Mesendoderm (in vitro differentiated cells): ENCODE data around the gene GALNS.
"Not testable (repeated sequence)": the region's sequence is repeated elsewhere in the genome, so short reads cannot be mapped to it uniquely, and the experiment has no call there.

Experiments
- DNase-seq: peaks from one replicate; pipeline ENCODE4 v3.0.0; 2013
- H2AK5ac ChIP-seq: 2 replicates; pipeline ENCODE4 v1.6.1; 2013; ENCODE audit warnings: low read length, inconsistent platforms
- H2BK120ac ChIP-seq: 2 replicates; pipeline ENCODE4 v1.6.1; 2013; ENCODE audit warnings: low read depth, mild to moderate bottlenecking, low read length, moderate library complexity, mixed read lengths
- H2BK15ac ChIP-seq: replicated peaks from 2 replicates; pipeline ENCODE4 v1.6.1; 2013; ENCODE audit warnings: low read depth, mild to moderate bottlenecking, moderate library complexity
- H2BK5ac ChIP-seq: 2 replicates; pipeline ENCODE4 v1.6.1; 2013; ENCODE audit warnings: low read length, inconsistent platforms
- H3K18ac ChIP-seq: 2 replicates; pipeline ENCODE4 v1.6.1; 2013; ENCODE audit warnings: mild to moderate bottlenecking, low read length, mixed read lengths
- H3K23ac ChIP-seq: one replicate; pipeline ENCODE4 v1.6.1; 2013; ENCODE audit warnings: low read length
- H3K27ac ChIP-seq: 2 replicates; pipeline ENCODE4 v1.5.1; 2013; ENCODE audit warnings: low read depth, mild to moderate bottlenecking, inconsistent platforms, low read length, moderate library complexity
- H3K27me3 ChIP-seq: 2 replicates; pipeline ENCODE4 v1.6.1; 2013; ENCODE audit warnings: low read length, control low read depth, mild to moderate bottlenecking, inconsistent platforms; ENCODE audit not compliant: insufficient read depth, poor library complexity
- H3K36me3 ChIP-seq: 2 replicates; pipeline ENCODE4 v1.6.1; 2013; ENCODE audit warnings: low read length, inconsistent platforms; ENCODE audit not compliant: control insufficient read depth, insufficient read depth
- H3K4ac ChIP-seq: one replicate; pipeline ENCODE4 v1.6.1; 2013; ENCODE audit warnings: low read depth, mild to moderate bottlenecking, low read length, moderate library complexity
- H3K4me1 ChIP-seq: 2 replicates; pipeline ENCODE4 v1.6.1; 2013; ENCODE audit warnings: low read depth, low read length, inconsistent platforms; ENCODE audit not compliant: control insufficient read depth
- H3K4me2 ChIP-seq: 2 replicates; pipeline ENCODE4 v1.6.1; 2013; ENCODE audit warnings: low read length
- H3K4me3 ChIP-seq: 2 replicates; pipeline ENCODE4 v1.5.1; 2013; ENCODE audit warnings: mild to moderate bottlenecking, low read length
- H3K56ac ChIP-seq: one replicate; pipeline ENCODE4 v1.6.1; 2013; ENCODE audit warnings: low read length
- H3K79me1 ChIP-seq: 2 replicates; pipeline ENCODE4 v1.6.1; 2013; ENCODE audit warnings: low read length, inconsistent platforms
- H3K79me2 ChIP-seq: 2 replicates; pipeline ENCODE4 v1.6.1; 2013; ENCODE audit warnings: mild to moderate bottlenecking, low read length; ENCODE audit not compliant: control insufficient read depth, insufficient read depth
- H3K9ac ChIP-seq: 2 replicates; pipeline ENCODE4 v1.6.1; 2013; ENCODE audit warnings: low read length, inconsistent platforms
- H4K5ac ChIP-seq: one replicate; pipeline ENCODE4 v1.6.1; 2013; ENCODE audit warnings: low read length
- H4K8ac ChIP-seq: one replicate; pipeline ENCODE4 v1.6.1; 2013; ENCODE audit warnings: low read depth, mild to moderate bottlenecking, control low read depth, low read length, moderate library complexity
- WGBS: extraction: QIAGEN DNeasy Blood & Tissue Kit; methylation state at CpG from one replicate; pipeline ENCODE4 v1.1.7; 2013; ENCODE audit warnings: low lambda C conversion rate, missing lambda C conversion rate; ENCODE audit not compliant: insufficient coverage; ENCODE audit errors: extremely low coverage; 5-methylcytosine and 5-hydroxymethylcytosine counted together

GALNS gene

DNA sequence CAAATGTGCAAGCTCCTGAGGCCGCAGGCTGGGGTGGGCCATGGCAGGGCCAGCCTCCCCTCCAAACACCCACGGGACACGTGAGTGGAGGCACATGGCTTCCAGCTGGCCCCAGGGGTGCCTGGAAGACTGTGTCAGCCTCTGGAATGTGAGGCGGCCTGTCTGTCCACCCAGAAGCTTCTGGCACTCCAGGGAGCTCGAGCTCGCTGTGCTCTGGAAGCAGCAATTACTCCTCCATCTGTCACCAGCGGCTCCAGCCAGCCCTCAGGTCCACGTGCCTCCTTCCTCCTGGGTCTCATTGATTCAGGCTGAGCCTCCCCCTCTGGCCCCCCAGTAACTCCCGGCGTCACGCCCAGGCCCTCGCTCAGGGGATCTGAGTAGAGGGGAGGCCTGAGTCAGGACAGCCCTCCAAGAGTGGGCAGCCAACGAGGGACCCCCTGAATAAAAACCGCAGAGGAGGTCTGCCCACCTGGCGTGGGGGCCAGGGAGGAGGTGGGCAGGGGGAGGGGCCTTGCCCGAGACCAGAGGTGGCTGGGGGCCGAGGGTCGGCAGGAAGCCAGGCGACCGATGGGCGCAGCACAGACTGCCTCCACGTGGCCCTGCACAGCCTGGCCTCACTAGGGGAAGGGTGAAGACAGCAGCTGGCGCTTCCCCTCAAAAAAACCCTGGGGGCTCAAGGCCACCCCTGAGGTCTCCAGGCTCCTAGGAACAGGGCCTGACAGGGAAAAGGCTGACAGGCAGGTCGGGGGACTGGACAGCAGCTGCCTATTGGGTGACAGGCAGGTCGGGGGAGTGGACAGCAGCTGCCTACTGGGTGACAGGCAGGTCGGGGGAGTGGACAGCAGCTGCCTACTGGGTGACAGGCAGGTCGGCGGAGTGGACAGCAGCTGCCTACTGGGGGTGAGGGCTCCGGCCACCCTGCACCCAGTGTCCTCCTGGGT lies 83.6 kb downstream of the GALNS start:
- Histone ChIP-seq H3K4me1 (peaks cover 17% of the 10 kb centered on the region), H3K9ac (no peak overlapping the region), H3K27ac (no peak overlapping the region), H3K79me2 (peaks cover 5% of the 10 kb centered on the region), H4K5ac (no peak overlapping the region), H3K4me3 (no peak overlapping the region), H3K18ac (no peak overlapping the region), H3K36me3 (no peaks in the 10 kb centered on the region), H2BK5ac (no peak overlapping the region), H3K4me2 (no peak overlapping the region), H2BK120ac (no peak overlapping the region), H3K79me1 (peaks cover 3% of the 10 kb centered on the region), H4K8ac (no peak overlapping the region), H3K56ac (no peak overlapping the region), H3K4ac (no peak overlapping the region), H2BK15ac (no peak overlapping the region), H3K23ac (no peak overlapping the region), H3K27me3 (no peaks in the 10 kb centered on the region), H2AK5ac (no peak overlapping the region)
- WGBS = no CpG with 5 or more reads among the region's 29 CpGs
- DNase-seq = peak; percentile 49

DNA sequence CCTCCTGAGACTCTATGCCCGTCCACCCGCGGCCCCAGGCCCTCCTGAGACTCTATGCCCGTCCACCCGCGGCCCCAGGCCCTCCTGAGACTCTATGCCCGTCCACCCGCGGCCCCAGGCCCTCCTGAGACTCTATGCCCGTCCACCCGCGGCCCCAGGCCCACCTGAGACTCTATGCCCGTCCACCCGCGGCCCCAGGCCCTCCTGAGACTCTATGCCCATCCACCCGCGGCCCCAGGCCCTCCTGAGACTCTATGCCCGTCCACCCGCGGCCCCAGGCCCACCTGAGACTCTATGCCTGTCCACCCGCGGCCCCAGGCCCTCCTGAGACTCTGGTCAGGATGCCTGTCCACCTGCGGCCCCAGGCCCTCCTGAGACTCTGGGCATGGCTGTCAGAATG lies 85.0 kb downstream of the GALNS start:
- H3K23ac ChIP-seq, H4K8ac ChIP-seq, H3K79me1 ChIP-seq, H3K18ac ChIP-seq, H3K56ac ChIP-seq, H3K4ac ChIP-seq, H3K4me3 ChIP-seq, H3K27ac ChIP-seq, H3K36me3 ChIP-seq, H3K79me2 ChIP-seq, H2BK15ac ChIP-seq, H4K5ac ChIP-seq, H2BK5ac ChIP-seq, H3K4me2 ChIP-seq, H2AK5ac ChIP-seq, H3K9ac ChIP-seq, DNase-seq, H3K27me3 ChIP-seq, H2BK120ac ChIP-seq: not testable (repeated sequence)
- H3K4me1 ChIP-seq = peaks cover 17% of the 10 kb centered on the region
- no CpG with 5 or more reads among the region's 23 CpGs for whole genome bisulfite sequencing

DNA sequence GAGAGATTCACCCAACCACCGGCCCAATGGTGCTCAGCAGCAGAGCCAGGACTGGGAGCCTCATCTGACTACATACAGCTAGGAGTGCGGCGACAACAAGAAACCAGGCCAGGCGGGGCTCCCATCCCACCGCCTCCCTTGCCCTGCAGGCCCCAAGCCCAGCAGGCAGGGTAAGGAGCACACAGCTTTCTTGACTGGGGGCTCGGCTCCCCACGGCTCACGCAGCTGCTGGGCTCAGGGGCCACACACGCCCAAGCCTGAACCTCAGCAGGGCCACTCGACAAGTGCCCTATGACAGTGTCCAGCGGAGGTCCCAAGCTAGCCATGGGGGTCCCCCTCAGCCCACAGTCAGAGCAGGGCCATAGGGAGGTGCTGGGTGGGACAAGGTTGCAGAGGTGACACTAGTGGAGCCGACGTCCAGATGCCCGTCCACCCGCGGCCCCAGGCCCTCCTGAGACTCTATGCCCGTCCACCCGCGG lies 85.4 kb downstream of the GALNS start:
- Histone ChIP-seq H3K56ac (peak overlapping the region; percentile 25), H2BK15ac (no peak overlapping the region), H3K36me3 (no peaks in the 10 kb centered on the region), H3K9ac (no peak overlapping the region), H2AK5ac (no peak overlapping the region), H3K27me3 (no peaks in the 10 kb centered on the region), H3K4me2 (no peak overlapping the region), H3K4me1 (peaks cover 17% of the 10 kb centered on the region), H3K4me3 (no peak overlapping the region), H3K4ac (no peak overlapping the region), H2BK5ac (no peak overlapping the region), H3K27ac (no peak overlapping the region), H3K79me2 (peaks cover 5% of the 10 kb centered on the region), H3K79me1 (peaks cover 3% of the 10 kb centered on the region), H3K23ac (no peak overlapping the region), H3K18ac (no peak overlapping the region), H4K8ac (no peak overlapping the region), H2BK120ac (no peak overlapping the region), H4K5ac (no peak overlapping the region)
- no CpG with 5 or more reads among the region's 19 CpGs for WGBS
- no peak for DNase-seq

- Histone ChIP-seq H3K18ac (no peak overlapping the region), H2BK5ac (no peak overlapping the region), H3K23ac (no peak overlapping the region), H3K27me3 (no peaks in the 10 kb centered on the region), H3K4me2 (no peak overlapping the region), H3K79me1 (peaks cover 3% of the 10 kb centered on the region), H4K5ac (no peak overlapping the region), H3K56ac (peak overlapping the region; percentile 25), H3K4me3 (no peak overlapping the region), H4K8ac (no peak overlapping the region), H2AK5ac (no peak overlapping the region), H3K27ac (no peak overlapping the region), H3K9ac (no peak overlapping the region), H3K79me2 (peaks cover 5% of the 10 kb centered on the region), H2BK120ac (no peak overlapping the region), H3K4ac (no peak overlapping the region), H2BK15ac (no peak overlapping the region), H3K36me3 (no peaks in the 10 kb centered on the region), H3K4me1 (peaks cover 17% of the 10 kb centered on the region)
- peak; percentile 92 for DNase-seq
- WGBS = no CpG with 5 or more reads among the region's 41 CpGs
Measured at GRCh38 chr16:88770461-88771293, 86.1 kb downstream of the GALNS start.

DNA sequence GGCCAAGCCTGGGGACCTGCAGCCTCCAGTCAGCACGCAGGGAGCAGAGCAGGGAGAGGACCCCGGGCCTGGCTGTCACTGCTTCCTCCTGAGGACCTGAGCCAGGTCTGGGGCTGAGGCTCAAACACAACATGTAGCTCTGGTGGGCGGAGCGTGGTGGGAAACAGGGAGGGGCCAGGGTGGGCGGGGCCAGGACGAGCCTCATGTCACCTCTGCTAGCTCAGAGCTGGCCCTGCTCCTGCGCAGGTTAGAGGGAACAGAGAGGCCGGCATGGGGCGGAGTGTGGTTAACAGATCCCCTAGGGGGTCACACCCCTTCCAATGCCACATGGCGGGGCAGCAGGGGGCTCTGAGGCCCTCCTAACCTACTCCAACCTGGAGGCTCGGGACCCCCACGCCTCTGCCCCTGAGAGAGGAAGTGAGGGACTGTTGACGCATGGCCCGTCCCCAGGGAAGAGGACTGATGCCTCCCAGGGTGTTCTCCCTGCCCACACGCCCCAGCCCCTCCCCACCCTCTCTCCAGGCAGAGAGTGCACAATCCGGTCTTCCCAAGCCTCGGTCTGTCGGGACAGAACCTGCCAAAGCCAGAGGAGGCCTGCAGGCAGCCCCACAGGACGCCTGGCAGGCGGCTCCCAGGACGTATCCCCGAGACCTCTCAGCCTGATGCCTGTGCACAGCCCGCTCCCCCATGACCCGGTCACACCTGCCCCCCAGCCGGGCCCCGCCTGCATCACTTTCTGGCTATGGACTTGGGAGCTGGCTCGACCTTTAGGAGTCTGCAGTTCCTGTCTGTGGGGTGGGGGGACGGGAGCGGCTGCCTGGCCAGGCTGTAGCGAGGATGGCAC lies 86.9 kb downstream of the GALNS start:
- no peak overlapping the region for H3K18ac ChIP-seq
- H3K4ac ChIP-seq = no peak overlapping the region
- no peaks in the 10 kb centered on the region for H3K27me3 ChIP-seq
- H2BK5ac ChIP-seq = no peak overlapping the region
- peaks cover 3% of the 10 kb centered on the region for H3K79me1 ChIP-seq
- DNase-seq = peak; percentile 93
- no peak overlapping the region for H4K5ac ChIP-seq
- peaks cover 17% of the 10 kb centered on the region for H3K4me1 ChIP-seq
- H2AK5ac ChIP-seq = no peak overlapping the region
- H3K36me3 ChIP-seq = no peaks in the 10 kb centered on the region
- H3K23ac ChIP-seq = no peak overlapping the region
- H2BK120ac ChIP-seq = no peak overlapping the region
- peak overlapping the region; percentile 67 for H3K56ac ChIP-seq
- no peak overlapping the region for H3K27ac ChIP-seq
- no peak overlapping the region for H2BK15ac ChIP-seq
- H3K9ac ChIP-seq = peak overlapping the region; percentile 45
- H3K4me3 ChIP-seq = no peak overlapping the region
- H3K4me2 ChIP-seq = no peak overlapping the region
- WGBS = no CpG with 5 or more reads among the region's 30 CpGs
- no peak overlapping the region for H4K8ac ChIP-seq
- peaks cover 4% of the 10 kb centered on the region for H3K79me2 ChIP-seq
